Bronchial epithelial cell (primary cell): Measurements from ENCODE around the gene HEXIM1. TPM values are rescaled to one million over a fixed set of nuclear protein-coding genes. Genes with fewer than 3 reads are reported as not detected.
A peak's percentile ranks its signal among the peaks of the same experiment; 100 is the strongest.

Experiments
- DNase-seq: peaks from one replicate; pipeline ENCODE4 v3.0.0-alpha.2; 2010; ENCODE audit warnings: low read depth
- FAIRE-seq: peaks from 2 replicates; lab custom pipeline; 2011; peaks lifted over from hg19 to GRCh38; lab: Jason Lieb, UNC
- H3K27me3 ChIP-seq: 2 replicates; pipeline ENCODE4 v1.5.1; 2011; ENCODE audit warnings: low read length; ENCODE audit not compliant: control insufficient read depth, insufficient read depth
- H3K36me3 ChIP-seq: 2 replicates; pipeline ENCODE4 v1.5.1; 2011; ENCODE audit warnings: low read length; ENCODE audit not compliant: control insufficient read depth, insufficient read depth
- H3K4me3 ChIP-seq: 2 replicates; pipeline ENCODE4 v1.5.1; 2011; ENCODE audit warnings: mild to moderate bottlenecking, low read depth, low read length, control low read depth
- total RNA-seq: library from RNA; depleted of rRNA; stranded (reverse); fragments of >200 nt; gene quantifications from 2 replicates; pipeline ENCODE4 v1.2.1, GENCODE V29; 2014
- TF ChIP-seq, protein P1 (sequence below): IDR thresholded peaks from 2 replicates; pipeline ENCODE4 v1.5.1; 2011; ENCODE audit warnings: mild to moderate bottlenecking, moderate library complexity, low read length, control low read depth, inconsistent platforms; ENCODE audit not compliant: insufficient read depth, severe bottlenecking

The HEXIM1 gene
- total RNA-seq, 1 donor from 2014 or later = 7.1 TPM

DNA sequence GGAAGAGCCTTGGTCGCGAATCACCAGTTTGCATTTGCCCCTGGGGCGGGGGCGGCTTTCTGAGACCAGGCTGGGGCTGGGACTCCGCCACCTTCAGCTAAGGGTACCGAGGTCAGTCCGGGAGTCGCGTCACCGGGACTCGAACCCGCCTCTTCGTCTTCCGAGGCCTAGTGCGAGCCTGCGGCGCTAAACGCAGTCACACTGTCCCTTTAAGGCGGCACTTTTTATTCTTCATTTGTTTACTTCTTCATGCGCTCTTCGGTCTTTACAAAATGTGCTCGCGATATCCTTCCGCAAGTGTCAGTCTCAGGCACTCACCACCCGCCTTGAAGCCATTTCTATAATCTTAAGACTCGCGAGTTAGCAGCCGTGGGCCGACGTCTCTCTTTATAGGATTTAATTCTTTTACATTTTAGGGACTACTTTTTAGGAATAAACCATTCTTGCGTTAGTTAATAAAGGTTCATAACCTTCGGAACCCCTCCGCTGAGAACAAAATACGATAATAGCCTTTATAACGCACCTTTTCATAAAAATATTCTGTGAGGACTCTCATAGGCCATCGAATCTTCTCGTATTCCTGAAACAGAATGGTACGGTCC lies 593 bp upstream of the HEXIM1 start:
- DNase-seq = peak; percentile 83
- TF ChIP-seq, protein P1, sequence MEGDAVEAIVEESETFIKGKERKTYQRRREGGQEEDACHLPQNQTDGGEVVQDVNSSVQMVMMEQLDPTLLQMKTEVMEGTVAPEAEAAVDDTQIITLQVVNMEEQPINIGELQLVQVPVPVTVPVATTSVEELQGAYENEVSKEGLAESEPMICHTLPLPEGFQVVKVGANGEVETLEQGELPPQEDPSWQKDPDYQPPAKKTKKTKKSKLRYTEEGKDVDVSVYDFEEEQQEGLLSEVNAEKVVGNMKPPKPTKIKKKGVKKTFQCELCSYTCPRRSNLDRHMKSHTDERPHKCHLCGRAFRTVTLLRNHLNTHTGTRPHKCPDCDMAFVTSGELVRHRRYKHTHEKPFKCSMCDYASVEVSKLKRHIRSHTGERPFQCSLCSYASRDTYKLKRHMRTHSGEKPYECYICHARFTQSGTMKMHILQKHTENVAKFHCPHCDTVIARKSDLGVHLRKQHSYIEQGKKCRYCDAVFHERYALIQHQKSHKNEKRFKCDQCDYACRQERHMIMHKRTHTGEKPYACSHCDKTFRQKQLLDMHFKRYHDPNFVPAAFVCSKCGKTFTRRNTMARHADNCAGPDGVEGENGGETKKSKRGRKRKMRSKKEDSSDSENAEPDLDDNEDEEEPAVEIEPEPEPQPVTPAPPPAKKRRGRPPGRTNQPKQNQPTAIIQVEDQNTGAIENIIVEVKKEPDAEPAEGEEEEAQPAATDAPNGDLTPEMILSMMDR = no peak
- Histone ChIP-seq H3K27me3 (no peaks in the 10 kb centered on the region), H3K4me3 (peak overlapping the region; percentile 62), H3K36me3 (no peaks in the 10 kb centered on the region)
- no peak for FAIRE-seq

DNA sequence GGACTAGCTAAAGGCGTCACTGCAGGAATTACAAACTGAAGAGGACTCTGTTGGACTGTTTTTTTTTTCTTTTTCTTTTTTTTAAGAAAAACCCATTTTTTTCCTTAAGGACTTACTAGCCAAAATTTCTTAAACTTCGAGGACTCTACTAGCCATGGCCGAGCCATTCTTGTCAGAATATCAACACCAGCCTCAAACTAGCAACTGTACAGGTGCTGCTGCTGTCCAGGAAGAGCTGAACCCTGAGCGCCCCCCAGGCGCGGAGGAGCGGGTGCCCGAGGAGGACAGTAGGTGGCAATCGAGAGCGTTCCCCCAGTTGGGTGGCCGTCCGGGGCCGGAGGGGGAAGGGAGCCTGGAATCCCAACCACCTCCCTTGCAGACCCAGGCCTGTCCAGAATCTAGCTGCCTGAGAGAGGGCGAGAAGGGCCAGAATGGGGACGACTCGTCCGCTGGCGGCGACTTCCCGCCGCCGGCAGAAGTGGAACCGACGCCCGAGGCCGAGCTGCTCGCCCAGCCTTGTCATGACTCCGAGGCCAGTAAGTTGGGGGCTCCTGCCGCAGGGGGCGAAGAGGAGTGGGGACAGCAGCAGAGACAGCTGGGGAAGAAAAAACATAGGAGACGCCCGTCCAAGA lies 878 bp downstream of the HEXIM1 start:
- TF ChIP-seq, protein P1 = peak; percentile 92
- peak overlapping the region; percentile 70 for H3K4me3 ChIP-seq
- FAIRE-seq = no peak
- DNase-seq = peak; percentile 67
- H3K27me3 ChIP-seq = no peaks in the 10 kb centered on the region
- H3K36me3 ChIP-seq = no peaks in the 10 kb centered on the region

DNA sequence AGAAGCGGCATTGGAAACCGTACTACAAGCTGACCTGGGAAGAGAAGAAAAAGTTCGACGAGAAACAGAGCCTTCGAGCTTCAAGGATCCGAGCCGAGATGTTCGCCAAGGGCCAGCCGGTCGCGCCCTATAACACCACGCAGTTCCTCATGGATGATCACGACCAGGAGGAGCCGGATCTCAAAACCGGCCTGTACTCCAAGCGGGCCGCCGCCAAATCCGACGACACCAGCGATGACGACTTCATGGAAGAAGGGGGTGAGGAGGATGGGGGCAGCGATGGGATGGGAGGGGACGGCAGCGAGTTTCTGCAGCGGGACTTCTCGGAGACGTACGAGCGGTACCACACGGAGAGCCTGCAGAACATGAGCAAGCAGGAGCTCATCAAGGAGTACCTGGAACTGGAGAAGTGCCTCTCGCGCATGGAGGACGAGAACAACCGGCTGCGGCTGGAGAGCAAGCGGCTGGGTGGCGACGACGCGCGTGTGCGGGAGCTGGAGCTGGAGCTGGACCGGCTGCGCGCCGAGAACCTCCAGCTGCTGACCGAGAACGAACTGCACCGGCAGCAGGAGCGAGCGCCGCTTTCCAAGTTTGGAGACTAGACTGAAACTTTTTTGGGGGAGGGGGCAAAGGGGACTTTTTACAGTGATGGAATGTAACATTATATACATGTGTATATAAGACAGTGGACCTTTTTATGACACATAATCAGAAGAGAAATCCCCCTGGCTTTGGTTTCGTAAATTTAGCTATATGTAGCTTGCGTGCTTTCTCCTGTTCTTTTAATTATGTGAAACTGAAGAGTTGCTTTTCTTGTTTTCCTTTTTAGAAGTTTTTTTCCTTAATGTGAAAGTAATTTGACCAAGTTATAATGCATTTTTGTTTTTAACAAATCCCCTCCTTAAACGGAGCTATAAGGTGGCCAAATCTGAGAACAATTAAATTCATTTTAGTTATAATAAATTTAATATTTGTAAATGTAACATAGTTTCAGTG lies 1.7 kb downstream of the HEXIM1 start:
- Histone ChIP-seq H3K36me3 (no peaks in the 10 kb centered on the region), H3K4me3 (peak overlapping the region; percentile 70), H3K27me3 (no peaks in the 10 kb centered on the region)
- no peak for FAIRE-seq
- TF ChIP-seq, protein P1 = no peak
- no peak for DNase-seq

DNA sequence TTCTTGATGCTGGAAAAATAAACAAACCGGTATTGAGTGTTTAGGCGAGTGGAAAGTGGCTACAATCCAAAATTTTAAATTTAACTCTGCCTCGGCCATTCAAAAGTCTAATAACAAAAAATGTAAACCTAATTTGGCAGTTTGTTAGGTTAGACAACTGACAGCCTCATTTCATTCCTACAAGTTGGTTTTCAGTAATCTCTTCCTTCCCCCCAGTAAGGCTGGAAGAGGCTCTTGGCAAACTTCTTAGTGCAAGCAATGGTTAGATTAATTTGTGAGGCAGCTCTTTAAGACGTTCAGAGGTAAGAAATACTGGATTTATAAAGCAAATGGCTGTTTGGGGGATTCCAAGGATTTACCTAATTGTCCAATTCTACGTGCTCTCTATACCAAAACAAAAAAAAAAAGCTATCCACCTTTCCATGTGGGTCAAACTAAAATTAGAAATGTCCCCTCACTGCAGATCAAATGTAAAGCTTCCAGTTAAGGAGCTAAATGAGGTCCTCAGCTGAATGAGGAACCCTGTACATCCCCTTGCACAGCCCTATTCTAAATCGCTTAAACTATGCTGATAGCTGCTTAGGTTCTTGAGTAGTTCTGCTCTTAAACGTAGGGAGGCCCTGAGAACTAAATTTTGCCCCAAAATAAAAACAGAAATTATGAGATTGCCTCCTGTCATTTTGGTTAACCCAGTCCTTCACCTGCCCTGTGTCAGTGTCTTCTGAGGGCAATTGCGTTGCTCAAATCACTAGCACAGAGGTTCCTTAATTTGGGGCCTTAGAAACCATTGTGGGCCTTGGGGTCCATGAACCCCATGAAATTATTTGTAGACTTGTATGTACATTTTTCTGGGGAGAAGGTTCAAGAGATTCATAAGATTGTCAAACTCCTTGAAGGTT lies 2.9 kb downstream of the HEXIM1 start:
- TF ChIP-seq, protein P1 = no peak
- FAIRE-seq (no peak), DNase-seq (no peak)
- Histone ChIP-seq H3K36me3 (no peaks in the 10 kb centered on the region), H3K4me3 (peak overlapping the region; percentile 70), H3K27me3 (no peaks in the 10 kb centered on the region)

DNA sequence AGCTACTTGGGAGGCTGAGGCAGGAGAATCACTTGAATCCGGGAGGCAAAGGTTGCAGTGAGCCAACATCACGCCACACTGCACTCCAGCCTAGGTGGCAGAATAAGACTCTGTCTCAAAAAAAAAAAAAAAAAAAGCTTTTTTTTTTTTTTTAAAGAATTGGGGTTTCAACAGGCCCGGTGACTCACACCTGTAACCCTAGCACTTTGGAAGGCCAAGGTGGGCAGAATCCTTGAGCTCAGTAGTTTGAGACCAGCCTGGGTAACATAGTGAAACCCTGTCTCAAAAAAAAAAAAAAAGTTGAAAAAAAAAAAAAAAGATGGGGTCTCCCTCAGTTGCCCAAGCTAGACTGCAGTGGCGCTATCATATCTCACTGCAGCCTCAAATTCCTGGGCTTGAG lies 6.8 kb downstream of the HEXIM1 start:
- H3K36me3 ChIP-seq = no peaks in the 10 kb centered on the region
- FAIRE-seq (no peak), DNase-seq (peak; percentile 58)
- TF ChIP-seq, protein P1 = no peak
- no peaks in the 10 kb centered on the region for H3K27me3 ChIP-seq
- no peak overlapping the region for H3K4me3 ChIP-seq
